K562 (cell line): ENCODE data around the gene FN3K. TPM values are rescaled to one million over a fixed set of nuclear protein-coding genes. Genes with fewer than 3 reads are reported as not detected.
A peak's percentile ranks its signal among the peaks of the same experiment; 100 is the strongest.

Experiments used
- ATAC-seq: fragments of 200-7000 bp; cut with Tn5 transposase; 3 replicates; pipeline ENCODE4 v1.9.1; 2020; ENCODE audit warnings: moderate library complexity
- BruUV-seq: library from RNA; stranded (reverse); fragments of 400-500 nt; replicated peaks from 2 replicates; lab custom pipeline; 2021; lab: Mats Ljungman, UMichigan
- CTCF ChIA-PET: fragments of 300-600 bp; formaldehyde crosslinking; extraction: SDS; loops from one replicate; lab custom pipeline; 2021; ENCODE audit warnings: low intra/inter-chr PET ratio; lab: Yijun Ruan, JAX
- POLR2A ChIA-PET: fragments of 300-600, 350-650 bp; sonication (Branson Sonifier 250); formaldehyde crosslinking; extraction: SDS; loops from one replicate; lab custom pipeline; 2021; ENCODE audit warnings: antibody characterized with exemption, inconsistent platforms; lab: Yijun Ruan, JAX
- DNase-seq, 4 experiments: peaks; one replicate each; pipeline versions ENCODE4 v3.0.0 to v3.0.0-alpha.2; 2011 to 2018; ENCODE audit warnings: low spot score in 3 of 4, mixed read lengths in 3 of 4; ENCODE audit errors: extremely low read depth in 1 of 4
- FAIRE-seq: peaks from 2 replicates; lab custom pipeline; 2011; peaks lifted over from hg19 to GRCh38; lab: Jason Lieb, UNC
- H2AFZ ChIP-seq: 2 replicates; pipeline ENCODE4 v1.6.0; 2011; ENCODE audit warnings: low read depth, low read length, control low read depth, inconsistent platforms
- H3K27ac ChIP-seq: fragments of 200-600 bp; 3 replicates; pipeline ENCODE4 v1.8.0; 2011; ENCODE audit warnings: low read depth, mild to moderate bottlenecking, control low read depth, inconsistent platforms, low read length, moderate library complexity, mixed read lengths; ENCODE audit errors: extremely low read depth
- H3K27me3 ChIP-seq, 2 experiments: fragments of 300-600 bp in 1 of 2; 2 replicates in 1 of 2; 3 replicates in 1 of 2; pipeline versions ENCODE4 v1.6.0 to v1.8.0; 2011; ENCODE audit warnings: inconsistent platforms in 2 of 2, low read length in 2 of 2, mild to moderate bottlenecking in 1 of 2, mixed read lengths in 1 of 2, moderate library complexity in 1 of 2; ENCODE audit not compliant: control insufficient read depth in 2 of 2, insufficient read depth in 2 of 2
- H3K36me3 ChIP-seq: fragments of 300-600 bp; 3 replicates; pipeline ENCODE4 v1.8.0; 2011; ENCODE audit warnings: mild to moderate bottlenecking, low read length, inconsistent platforms; ENCODE audit not compliant: control insufficient read depth, insufficient read depth
- H3K4me1 ChIP-seq, 2 experiments: fragments of 200-600 bp in 1 of 2; replicated peaks in 1 of 2; 2 replicates in 1 of 2; 3 replicates in 1 of 2; pipeline versions ENCODE4 v1.5.1 to v1.8.0; 2011; ENCODE audit warnings: inconsistent platforms in 2 of 2, low read length in 2 of 2, mild to moderate bottlenecking in 1 of 2, mixed read lengths in 1 of 2, moderate library complexity in 1 of 2; ENCODE audit not compliant: control insufficient read depth in 2 of 2, insufficient read depth in 2 of 2
- H3K4me2 ChIP-seq: 2 replicates; pipeline ENCODE4 v1.6.1; 2011; ENCODE audit warnings: low read length, control low read depth, inconsistent platforms, mixed read lengths; ENCODE audit not compliant: insufficient read depth
- H3K4me3 ChIP-seq: fragments of 200-600 bp; sonication (generic), shearing (Covaris generic); 2 replicates; pipeline ENCODE4 v1.5.1; 2016; ENCODE audit warnings: control low read depth, inconsistent platforms
- H3K79me2 ChIP-seq: fragments of 200-600 bp; 3 replicates; pipeline ENCODE4 v1.8.0; 2011; ENCODE audit warnings: low read length, inconsistent platforms; ENCODE audit not compliant: control insufficient read depth, insufficient read depth
- H3K9ac ChIP-seq, 2 experiments: 2 replicates each; pipeline versions ENCODE4 v1.6.0 to v1.6.1; 2011; ENCODE audit warnings: low read depth in 2 of 2, low read length in 2 of 2, control low read depth in 1 of 2, inconsistent platforms in 1 of 2, mild to moderate bottlenecking in 1 of 2, mixed read lengths in 1 of 2; ENCODE audit not compliant: insufficient read depth in 1 of 2
- H3K9me1 ChIP-seq: one replicate; pipeline ENCODE4 v1.6.0; 2011; ENCODE audit warnings: inconsistent platforms, mild to moderate bottlenecking, low read length, moderate library complexity; ENCODE audit not compliant: control insufficient read depth, insufficient read depth
- H3K9me3 ChIP-seq: replicated peaks from 2 replicates; pipeline ENCODE4 v1.5.1; 2011; ENCODE audit warnings: low read depth, low read length, inconsistent platforms; ENCODE audit not compliant: control insufficient read depth, insufficient read depth
- H4K20me1 ChIP-seq: replicated peaks from 2 replicates; pipeline ENCODE4 v1.6.1; 2011; ENCODE audit warnings: low read length, inconsistent platforms, mixed read lengths; ENCODE audit not compliant: control insufficient read depth, insufficient read depth
- DACH1 ChIP-seq: fragments of 450-650 bp; IDR thresholded peaks from 2 replicates; pipeline ENCODE4 v1.6.1; 2018; ENCODE audit not compliant: partially characterized antibody
- HDGF ChIP-seq: fragments of 450-650 bp; IDR thresholded peaks from 2 replicates; pipeline ENCODE4 v1.6.1; 2016
- MAFG ChIP-seq: fragments of 450-650 bp; conservative IDR thresholded peaks from 2 replicates; pipeline ENCODE4 v1.6.1; 2016; ENCODE audit warnings: missing genetic modification characterization, missing compliant biosample characterization
- NELFE ChIP-seq: IDR thresholded peaks from 2 replicates; pipeline ENCODE4 v1.6.1; 2011; ENCODE audit warnings: mild to moderate bottlenecking; ENCODE audit not compliant: insufficient read depth, insufficient read length
- PRMT5 ChIP-seq: sonication (generic); formaldehyde crosslinking; IDR thresholded peaks from 2 replicates; pipeline ENCODE4 v1.5.0; 2020; ENCODE audit warnings: missing genetic modification reagents
- TOE1 ChIP-seq, 2 experiments: fragments of 450-650 bp in 1 of 2; sonication (generic) in 1 of 2; formaldehyde crosslinking in 1 of 2; IDR thresholded peaks; 2 replicates each; pipeline versions ENCODE4 v1.7.1 to v1.8.0; 2016 to 2022; ENCODE audit warnings: borderline replicate concordance in 2 of 2, mild to moderate bottlenecking in 2 of 2, antibody characterized with exemption in 1 of 2, inconsistent platforms in 1 of 2, low read depth in 1 of 2, missing genetic modification reagents in 1 of 2, moderate library complexity in 1 of 2
- ZC3H11A ChIP-seq: IDR thresholded peaks from 2 replicates; pipeline ENCODE4 v1.6.1; 2012; ENCODE audit warnings: low read depth, low read length, improper control_type of control experiment
- WGBS: fragments of 100-300 bp; shearing (Covaris generic); methylation state at CpG from one replicate; pipeline ENCODE4 v1.1.6; 2016; ENCODE audit warnings: low coverage, mixed read lengths; ENCODE audit not compliant: insufficient coverage; ENCODE audit errors: missing lambda C conversion rate; 5-methylcytosine and 5-hydroxymethylcytosine counted together
- in situ Hi-C: fragments of 300-500 bp; cut with MboI; formaldehyde crosslinking; loops from 4 replicates; pipeline ENCODE4 v1.15.0; 2018; ENCODE audit warnings: inconsistent platforms, mixed read lengths
- intact Hi-C: fragments of 100-400 bp; cut with micrococcal nuclease; formaldehyde crosslinking; loops from 2 replicates; pipeline ENCODE4 v1.14.2; 2022
- polyA plus RNA-seq, 8 experiments: library from polyadenylated mRNA; depleted of rRNA in 4 of 8; stranded (reverse) in 5 of 8; unstranded in 3 of 8; fragments of >200 nt; fragmentation: Nextera tagmentation in 2 of 8; fragmentation: Illumina TruSeq in 1 of 8; extraction: Ambion mirVana in 2 of 8; extraction: Trizol in 1 of 8; gene quantifications; 2 replicates each; pipeline versions ENCODE4 v1.2.1 to v1.2.3, GENCODE V29; 2011 to 2014; ENCODE audit warnings: inconsistent platforms in 1 of 8, missing spikeins in 1 of 8
- total RNA-seq, 7 experiments: library from RNA; depleted of rRNA in 6 of 7; stranded (reverse); fragments of >200 nt in 6 of 7; fragmentation: Illumina TruSeq in 2 of 7; extraction: Trizol in 2 of 7; gene quantifications; 2 replicates each; pipeline versions ENCODE4 v1.2.1 to v1.2.3, GENCODE V29; 2011 to 2021; ENCODE audit warnings: low replicate concordance in 1 of 7

Gene FN3K
- total and polyA plus RNA-seq, 9 of the 15 experiments (the other 6 are each of a cell fraction or from before 2014, with no cell fraction given): 0.08 to 22.7 (median 3.8) TPM

- Histone ChIP-seq H3K36me3 (no peaks in the 10 kb centered on the region), H3K4me3 (no peak overlapping the region), H3K9me1 (no peaks in the 10 kb centered on the region), H3K4me1 (peaks cover 0 to 13% of the 10 kb centered on the region in 2 experiments; a peak in 2 of 5 replicates), H2AFZ (no peak overlapping the region)
- FAIRE-seq: no peak
- CTCF ChIA-PET: no interaction called here
- 39% methylated on average over 10 of the region's 10 CpGs for WGBS
- no peak for TF ChIP-seq ZC3H11A
- TF ChIP-seq DACH1: peak; percentile 30
- no peak for TF ChIP-seq TOE1 (IDR thresholded peaks at IDR 0.05; ENCODE audit: borderline replicate concordance)
- no peak for TF ChIP-seq TOE1 (CRISPR knock-in tag; IDR thresholded peaks at IDR 0.05; ENCODE audit: borderline replicate concordance, low read depth)
- no peak for TF ChIP-seq HDGF
- TF ChIP-seq PRMT5 (CRISPR knock-in tag): no peak
- TF ChIP-seq NELFE: no peak
- TF ChIP-seq MAFG (tag): peak; percentile 18; the same call in 1 of the 2 replicates
- TF ChIP-seq, all 486 proteins: peak for 2
- no TSS peak for BruUV-seq
- intact Hi-C loops (no loop called here), in situ Hi-C loops (no loop called here)
- Histone ChIP-seq H3K79me2 (no peaks in the 10 kb centered on the region), H3K4me2 (no peak overlapping the region), H4K20me1 (0 out of 2 replicates have a peak, but pooled peaks cover 2% of the 10 kb centered on the region), H3K27ac (no peak overlapping the region), H3K9me3 (no peaks in the 10 kb centered on the region), H3K9ac (no peak overlapping the region), H3K27me3 (peaks cover 4 to 27% of the 10 kb centered on the region in 2 experiments; a peak in 4 of 5 replicates)
- DNase-seq: no peak
- ATAC-seq: no peak
- POLR2A ChIA-PET: no interaction called here
Measured at GRCh38 chr17:82687375-82687861, 48.0 kb upstream of the FN3K start.
